Activated effector memory CD4-positive, alpha-beta T cell treated with Interleukin-2 at 50 U/mL for 16 hours (primary cell): ENCODE measurements around the gene PTPRD.

Experiments used
- DNase-seq: peaks from one replicate; pipeline ENCODE4 v3.0.0-alpha.2; 2020

Gene PTPRD

DNA sequence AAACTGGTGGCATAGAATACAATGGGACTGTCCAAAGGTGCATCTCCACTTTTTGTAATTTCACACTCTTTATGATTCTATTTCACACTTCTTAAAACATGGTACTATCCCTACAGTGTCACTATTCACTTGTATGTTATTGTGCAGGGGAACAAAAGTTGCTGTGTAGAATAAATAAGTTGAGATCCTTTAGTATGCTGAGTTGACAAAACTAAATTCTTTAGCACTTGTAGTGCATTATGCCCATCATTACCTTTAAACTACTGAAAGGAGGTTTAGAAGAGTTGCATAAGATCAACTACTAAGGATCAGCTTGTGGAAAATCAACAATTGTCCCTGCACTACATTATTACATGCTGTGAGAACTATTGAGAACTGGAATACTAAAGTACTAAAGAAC lies 1380.9 kb downstream of the PTPRD start:
- no peak for DNase-seq

GRCh38 chr9:9229269-9229668 lies 1383.5 kb downstream of the PTPRD start:
- no peak for DNase-seq

GRCh38 chr9:9223175-9223574 lies 1389.6 kb downstream of the PTPRD start:
- no peak for DNase-seq

- DNase-seq = no peak
These were observed 1390.1 kb downstream of the PTPRD start for GRCh38 chr9:9222730-9223129.

- no peak for DNase-seq
These were observed 1395.9 kb downstream of the PTPRD start for GRCh38 chr9:9216934-9217333.

- DNase-seq = no peak
These were observed 1397.8 kb downstream of the PTPRD start for GRCh38 chr9:9215050-9215449.

GRCh38 chr9:9214066-9214465 lies 1398.7 kb downstream of the PTPRD start:
- no peak for DNase-seq

GRCh38 chr9:9212963-9213362 lies 1399.8 kb downstream of the PTPRD start:
- no peak for DNase-seq

- no peak for DNase-seq
These were observed 1410.5 kb downstream of the PTPRD start for GRCh38 chr9:9202276-9202675.

- no peak for DNase-seq
These were observed 1426.7 kb downstream of the PTPRD start for GRCh38 chr9:9186086-9186485.

DNA sequence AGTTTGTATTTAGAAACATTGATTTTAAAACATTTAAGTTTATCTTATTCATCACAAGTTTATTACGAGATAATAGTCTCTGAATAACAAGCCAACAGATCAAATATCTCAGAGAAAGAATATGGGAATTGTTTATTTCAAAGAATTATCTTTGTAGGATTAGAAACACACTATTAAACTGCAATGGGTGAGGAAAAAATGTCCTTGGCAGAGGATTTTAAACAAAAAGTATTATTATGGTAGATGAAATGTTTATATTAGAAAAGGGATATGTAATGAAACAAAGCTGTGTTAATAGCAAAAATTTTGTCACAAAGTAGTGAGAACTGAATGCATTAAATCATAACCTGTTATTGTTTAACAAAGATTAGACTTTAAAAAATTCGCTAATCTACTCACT lies 1430.4 kb downstream of the PTPRD start:
- no peak for DNase-seq

- DNase-seq = no peak
These were observed 1435.7 kb downstream of the PTPRD start for GRCh38 chr9:9177081-9177480.

GRCh38 chr9:9174358-9174757 lies 1438.4 kb downstream of the PTPRD start:
- DNase-seq = no peak

DNA sequence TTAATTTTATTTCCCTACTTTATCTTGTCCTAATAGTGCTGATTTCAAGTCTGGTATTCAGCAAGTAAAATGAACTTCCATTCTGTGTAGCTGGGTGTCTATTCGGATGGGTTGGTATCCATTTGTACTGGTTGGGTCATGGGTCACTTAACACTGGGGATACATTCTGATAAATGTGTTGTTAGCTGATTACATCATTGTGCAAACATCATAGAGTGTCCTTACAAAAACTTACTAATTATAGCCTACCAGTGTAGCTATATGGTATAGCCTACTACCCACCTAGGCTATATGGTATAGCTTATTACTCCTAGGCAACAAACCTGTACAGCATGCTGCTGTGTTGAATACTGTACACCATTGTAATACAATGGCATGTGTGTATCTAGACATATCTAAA lies 1439.5 kb downstream of the PTPRD start:
- no peak for DNase-seq

DNA sequence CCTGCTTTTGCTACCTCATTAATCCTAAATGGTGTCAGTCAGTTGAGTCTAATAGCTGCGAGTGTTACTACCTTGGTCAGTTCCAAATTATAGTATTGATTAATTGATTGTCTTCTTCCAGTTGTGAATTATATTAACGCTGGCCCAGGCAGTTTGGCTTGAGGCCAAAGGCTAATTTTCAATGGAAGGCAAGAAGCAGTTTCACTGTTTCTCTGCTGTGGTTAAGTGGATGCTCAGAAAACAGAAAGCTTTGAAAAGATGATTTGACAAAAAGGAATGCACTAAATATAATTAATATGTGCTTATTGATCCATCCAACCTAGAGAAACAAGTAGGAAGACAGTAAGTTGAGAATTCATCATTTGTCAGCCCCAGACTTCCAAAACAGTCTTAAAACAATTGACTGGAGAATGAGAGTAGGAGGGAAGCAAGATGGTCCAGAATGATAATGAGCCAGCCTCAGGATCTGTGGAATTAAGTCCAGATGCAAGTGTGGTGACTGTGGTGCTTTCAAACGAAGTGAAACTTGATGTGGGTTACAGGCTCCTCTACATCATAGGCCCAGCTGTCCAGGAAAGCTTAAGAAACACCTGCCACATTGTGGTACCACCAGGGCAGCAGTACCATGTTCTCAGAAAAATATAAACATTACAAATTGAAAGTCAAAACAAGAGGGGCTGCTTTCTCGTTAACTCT lies 1442.2 kb downstream of the PTPRD start:
- no peak for DNase-seq

GRCh38 chr9:9142001-9142400 lies 1470.8 kb downstream of the PTPRD start:
- no peak for DNase-seq

GRCh38 chr9:9133526-9133925 lies 1479.3 kb downstream of the PTPRD start:
- DNase-seq = no peak

DNA sequence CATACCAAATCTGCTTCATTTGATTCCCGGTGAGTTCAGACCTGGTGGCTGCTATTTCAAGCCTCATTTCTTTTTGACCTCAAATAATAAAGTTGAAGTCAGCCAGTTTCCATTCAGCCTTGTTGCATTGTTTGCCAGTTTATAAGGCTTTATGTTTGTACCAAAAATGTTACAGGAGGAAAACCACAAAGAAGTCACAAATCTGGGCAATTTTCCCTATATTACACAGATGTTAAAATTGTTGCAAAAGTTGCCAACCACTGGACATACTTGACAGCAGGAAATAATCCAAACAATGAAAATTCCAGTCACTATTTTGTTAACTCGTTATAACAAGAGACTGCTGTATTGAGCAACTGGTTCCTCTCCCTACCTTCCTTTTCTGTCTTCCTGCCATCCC lies 1488.2 kb downstream of the PTPRD start:
- no peak for DNase-seq

DNA sequence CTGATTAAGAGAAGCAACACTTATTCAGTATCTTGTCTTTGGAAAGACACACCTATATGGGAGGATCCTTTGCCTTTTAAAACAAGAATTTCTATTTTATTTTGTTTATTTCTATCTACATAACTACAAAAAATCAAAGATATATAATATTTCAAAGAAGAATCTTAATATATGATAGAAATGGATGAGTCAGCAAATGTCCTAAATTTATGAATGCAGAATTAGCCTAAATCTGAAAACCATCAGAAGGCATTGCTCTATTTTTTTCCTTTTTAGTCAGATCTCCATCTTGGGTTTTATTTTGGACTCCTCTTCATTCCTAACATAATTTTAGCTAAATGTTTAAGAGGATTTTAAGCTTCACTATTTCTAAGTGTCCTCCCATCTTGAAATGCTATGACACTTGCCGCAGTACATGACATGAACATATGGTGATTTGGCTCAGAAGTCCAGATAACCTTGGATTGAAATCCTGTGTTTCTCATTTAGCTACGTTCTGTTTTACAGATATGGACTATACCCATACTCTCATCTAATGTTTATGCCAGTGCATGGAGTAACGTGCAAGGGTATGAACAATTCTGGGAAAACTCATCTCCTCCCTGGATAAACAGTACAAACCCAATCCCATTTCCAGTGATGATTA lies 1490.4 kb downstream of the PTPRD start:
- no peak for DNase-seq

DNA sequence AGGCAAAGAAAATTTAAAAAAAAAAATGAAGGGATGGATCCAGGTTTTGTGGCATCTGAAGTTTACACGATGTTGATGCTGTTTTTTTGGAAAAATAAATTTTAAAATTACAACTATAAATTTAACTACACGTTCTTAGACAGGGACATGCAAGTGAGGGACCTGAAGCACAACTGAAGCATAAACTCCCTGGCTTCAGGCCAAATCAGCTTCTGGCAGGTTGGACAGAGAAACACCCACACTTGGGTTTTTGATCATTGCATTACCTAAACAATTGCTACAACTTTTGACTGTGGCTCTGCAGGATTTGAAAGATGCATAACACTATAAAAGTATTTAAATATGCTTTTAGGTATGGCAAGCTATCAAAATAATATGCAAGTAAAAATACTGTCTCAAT lies 1494.9 kb downstream of the PTPRD start:
- no peak for DNase-seq

DNA sequence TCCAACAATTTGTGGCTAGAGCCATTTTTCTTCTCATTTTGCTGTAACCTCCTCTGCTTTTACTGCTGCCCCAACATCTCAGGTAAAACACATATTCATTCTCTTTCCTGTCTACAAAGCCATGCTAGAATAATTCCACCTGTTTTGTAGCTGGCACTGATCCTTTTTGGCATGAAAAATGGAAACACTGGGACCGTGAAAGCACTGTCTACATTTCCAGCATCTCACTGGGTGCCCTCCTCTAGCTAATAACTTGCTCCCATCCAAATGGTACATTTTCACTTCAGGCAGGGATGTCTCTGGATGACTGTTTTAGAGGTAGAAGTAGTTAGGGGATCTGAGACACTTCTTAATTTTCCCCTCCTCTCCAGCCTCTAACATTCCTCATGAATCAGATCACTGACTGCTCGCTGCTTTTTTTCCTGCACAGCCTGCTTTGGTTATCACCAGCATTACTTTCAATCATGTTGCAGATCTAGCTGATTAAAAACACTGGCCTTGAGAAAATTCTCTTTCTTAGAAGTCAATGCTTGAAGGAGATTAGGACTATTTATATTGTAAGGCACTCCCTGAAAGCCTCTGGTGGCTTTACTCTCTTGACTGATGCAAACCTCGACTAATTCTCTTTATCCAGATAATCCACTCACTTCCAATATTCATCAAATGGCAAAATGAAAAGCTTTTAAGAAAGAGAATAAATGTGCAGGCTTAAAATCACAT lies 1500.6 kb downstream of the PTPRD start:
- no peak for DNase-seq

DNA sequence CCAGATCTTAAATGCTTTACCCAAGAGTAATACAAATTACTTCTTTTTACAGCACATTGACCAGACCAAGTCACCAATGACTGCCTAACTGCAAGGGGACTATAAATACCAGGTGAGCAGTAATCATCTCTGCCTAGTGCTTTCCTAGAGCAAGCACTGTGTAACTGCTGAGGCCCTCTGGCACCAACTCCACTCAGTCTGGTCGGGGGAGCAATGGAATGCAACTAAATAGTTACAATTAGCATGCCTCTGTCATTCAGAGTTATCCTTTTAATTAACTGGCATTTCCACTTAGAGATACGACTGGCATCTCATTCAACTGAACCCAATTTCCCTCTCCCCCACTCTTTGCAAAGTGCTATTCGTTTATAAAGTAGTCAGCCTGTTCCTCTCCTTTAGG lies 1504.2 kb downstream of the PTPRD start:
- no peak for DNase-seq

GRCh38 chr9:9102295-9102694 lies 1510.5 kb downstream of the PTPRD start:
- no peak for DNase-seq

DNA sequence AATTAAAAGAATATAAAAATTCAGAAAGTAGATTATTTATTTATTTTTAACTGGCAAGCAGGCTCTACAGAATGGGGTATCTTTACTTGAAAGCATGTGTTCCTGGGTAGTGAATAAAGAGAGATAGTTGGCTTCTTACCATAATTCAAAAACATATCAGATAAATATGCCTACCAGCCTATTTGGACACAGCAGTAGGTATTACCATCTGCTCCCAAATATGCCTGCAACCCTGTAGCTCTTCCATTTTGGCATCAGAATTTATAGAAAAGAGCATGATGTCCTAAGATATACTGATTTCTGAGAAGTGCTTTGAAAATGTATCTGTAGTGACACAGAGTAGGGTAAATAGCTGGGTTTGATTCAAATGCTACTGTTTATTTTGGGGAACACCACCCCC lies 1512.7 kb downstream of the PTPRD start:
- DNase-seq = no peak
